HL-60 (cell line): ENCODE measurements around the gene DHRSX.

ENCODE experiments used
- DNase-seq, 2 experiments: peaks; one replicate each; pipeline ENCODE4 v3.0.0-alpha.2; 2010 to 2020; ENCODE audit warnings: low read depth in 1 of 2, low spot score in 1 of 2
- H3K27ac ChIP-seq: fragments of 250-450 bp; sonication (Bioruptor Pico); replicated peaks from 2 replicates; pipeline ENCODE4 v1.5.1; 2020; ENCODE audit warnings: mild to moderate bottlenecking, moderate library complexity
- H3K27me3 ChIP-seq: fragments of 250-450 bp; sonication (Bioruptor Pico); 2 replicates; pipeline ENCODE4 v1.5.1; 2021; ENCODE audit warnings: mild to moderate bottlenecking, moderate library complexity; ENCODE audit not compliant: insufficient read depth, poor library complexity, severe bottlenecking
- H3K4me3 ChIP-seq: replicated peaks from 2 replicates; pipeline ENCODE4 v1.5.1; 2011; ENCODE audit warnings: mild to moderate bottlenecking, control low read depth, low read length; ENCODE audit not compliant: insufficient read depth
- GABPA ChIP-seq: IDR thresholded peaks from 2 replicates; pipeline ENCODE4 v1.6.1; 2012; ENCODE audit warnings: low read depth
- POLR2AphosphoS5 ChIP-seq: IDR thresholded peaks from 2 replicates; pipeline ENCODE4 v1.6.1; 2012; ENCODE audit warnings: low read depth
- SPI1 ChIP-seq: IDR thresholded peaks from 2 replicates; pipeline ENCODE4 v1.6.1; 2012; ENCODE audit warnings: low read depth, mild to moderate bottlenecking, borderline replicate concordance
- TF ChIP-seq, protein P1 (sequence below): IDR thresholded peaks from 2 replicates; pipeline ENCODE4 v1.6.1; 2012; ENCODE audit warnings: low read depth; ENCODE audit not compliant: insufficient replicate concordance
- TF ChIP-seq, protein P2 (sequence below): IDR thresholded peaks from one replicate; pipeline ENCODE4 v1.5.1; 2011; ENCODE audit warnings: low read length, control low read depth, inconsistent platforms; ENCODE audit not compliant: insufficient read depth

The DHRSX gene

DNA sequence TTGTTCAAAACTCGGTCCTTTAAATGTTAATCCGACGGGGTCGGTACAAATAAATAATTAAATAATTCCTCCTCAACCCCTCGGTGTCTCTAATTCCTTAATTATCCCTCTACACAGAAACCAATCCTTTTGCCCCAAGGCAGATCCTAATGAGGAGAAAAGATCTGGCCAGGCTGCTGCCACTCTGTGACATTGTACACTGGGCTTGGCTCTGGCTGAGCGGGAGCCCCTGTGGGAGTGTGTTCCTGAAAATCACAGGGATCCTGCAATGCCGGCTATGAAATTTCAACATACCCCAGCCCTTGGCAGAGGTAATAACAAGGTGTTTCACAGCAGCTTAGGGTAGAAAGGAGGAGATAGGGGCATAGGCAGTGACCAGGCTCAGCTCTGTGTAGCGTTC lies 96.0 kb downstream of the DHRSX start:
- H3K4me3 ChIP-seq = no peak overlapping the region
- H3K27ac ChIP-seq = no peak overlapping the region
- H3K27me3 ChIP-seq = no peaks in the 10 kb centered on the region
- TF ChIP-seq POLR2AphosphoS5 = no peak
- TF ChIP-seq, protein P1, sequence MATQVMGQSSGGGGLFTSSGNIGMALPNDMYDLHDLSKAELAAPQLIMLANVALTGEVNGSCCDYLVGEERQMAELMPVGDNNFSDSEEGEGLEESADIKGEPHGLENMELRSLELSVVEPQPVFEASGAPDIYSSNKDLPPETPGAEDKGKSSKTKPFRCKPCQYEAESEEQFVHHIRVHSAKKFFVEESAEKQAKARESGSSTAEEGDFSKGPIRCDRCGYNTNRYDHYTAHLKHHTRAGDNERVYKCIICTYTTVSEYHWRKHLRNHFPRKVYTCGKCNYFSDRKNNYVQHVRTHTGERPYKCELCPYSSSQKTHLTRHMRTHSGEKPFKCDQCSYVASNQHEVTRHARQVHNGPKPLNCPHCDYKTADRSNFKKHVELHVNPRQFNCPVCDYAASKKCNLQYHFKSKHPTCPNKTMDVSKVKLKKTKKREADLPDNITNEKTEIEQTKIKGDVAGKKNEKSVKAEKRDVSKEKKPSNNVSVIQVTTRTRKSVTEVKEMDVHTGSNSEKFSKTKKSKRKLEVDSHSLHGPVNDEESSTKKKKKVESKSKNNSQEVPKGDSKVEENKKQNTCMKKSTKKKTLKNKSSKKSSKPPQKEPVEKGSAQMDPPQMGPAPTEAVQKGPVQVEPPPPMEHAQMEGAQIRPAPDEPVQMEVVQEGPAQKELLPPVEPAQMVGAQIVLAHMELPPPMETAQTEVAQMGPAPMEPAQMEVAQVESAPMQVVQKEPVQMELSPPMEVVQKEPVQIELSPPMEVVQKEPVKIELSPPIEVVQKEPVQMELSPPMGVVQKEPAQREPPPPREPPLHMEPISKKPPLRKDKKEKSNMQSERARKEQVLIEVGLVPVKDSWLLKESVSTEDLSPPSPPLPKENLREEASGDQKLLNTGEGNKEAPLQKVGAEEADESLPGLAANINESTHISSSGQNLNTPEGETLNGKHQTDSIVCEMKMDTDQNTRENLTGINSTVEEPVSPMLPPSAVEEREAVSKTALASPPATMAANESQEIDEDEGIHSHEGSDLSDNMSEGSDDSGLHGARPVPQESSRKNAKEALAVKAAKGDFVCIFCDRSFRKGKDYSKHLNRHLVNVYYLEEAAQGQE = no peak
- TF ChIP-seq SPI1 = no peak
- TF ChIP-seq GABPA = no peak
- TF ChIP-seq, protein P2, sequence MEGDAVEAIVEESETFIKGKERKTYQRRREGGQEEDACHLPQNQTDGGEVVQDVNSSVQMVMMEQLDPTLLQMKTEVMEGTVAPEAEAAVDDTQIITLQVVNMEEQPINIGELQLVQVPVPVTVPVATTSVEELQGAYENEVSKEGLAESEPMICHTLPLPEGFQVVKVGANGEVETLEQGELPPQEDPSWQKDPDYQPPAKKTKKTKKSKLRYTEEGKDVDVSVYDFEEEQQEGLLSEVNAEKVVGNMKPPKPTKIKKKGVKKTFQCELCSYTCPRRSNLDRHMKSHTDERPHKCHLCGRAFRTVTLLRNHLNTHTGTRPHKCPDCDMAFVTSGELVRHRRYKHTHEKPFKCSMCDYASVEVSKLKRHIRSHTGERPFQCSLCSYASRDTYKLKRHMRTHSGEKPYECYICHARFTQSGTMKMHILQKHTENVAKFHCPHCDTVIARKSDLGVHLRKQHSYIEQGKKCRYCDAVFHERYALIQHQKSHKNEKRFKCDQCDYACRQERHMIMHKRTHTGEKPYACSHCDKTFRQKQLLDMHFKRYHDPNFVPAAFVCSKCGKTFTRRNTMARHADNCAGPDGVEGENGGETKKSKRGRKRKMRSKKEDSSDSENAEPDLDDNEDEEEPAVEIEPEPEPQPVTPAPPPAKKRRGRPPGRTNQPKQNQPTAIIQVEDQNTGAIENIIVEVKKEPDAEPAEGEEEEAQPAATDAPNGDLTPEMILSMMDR = no peak
- DNase-seq = no peak

DNA sequence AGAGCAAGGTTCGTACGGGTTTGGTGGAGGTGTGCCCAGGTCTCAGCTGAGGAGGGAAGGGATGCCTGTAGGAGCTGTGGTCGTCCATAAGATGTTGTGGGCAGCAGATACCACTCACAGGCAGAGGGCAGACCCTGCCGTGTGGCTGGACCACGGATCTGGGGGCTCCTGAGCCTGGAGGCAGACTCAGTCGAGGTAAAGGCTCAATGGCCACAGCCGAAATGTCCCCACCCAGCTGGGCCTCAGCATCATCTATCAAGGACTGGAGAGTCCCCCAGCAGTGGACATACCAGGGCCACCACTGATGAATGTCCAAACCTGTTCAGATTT lies 98.5 kb downstream of the DHRSX start:
- Histone ChIP-seq H3K27me3 (no peaks in the 10 kb centered on the region), H3K27ac (no peak overlapping the region), H3K4me3 (no peak overlapping the region)
- DNase-seq = no peak
- TF ChIP-seq, protein P1 = no peak
- TF ChIP-seq GABPA (no peak), POLR2AphosphoS5 (no peak), SPI1 (no peak)

DNA sequence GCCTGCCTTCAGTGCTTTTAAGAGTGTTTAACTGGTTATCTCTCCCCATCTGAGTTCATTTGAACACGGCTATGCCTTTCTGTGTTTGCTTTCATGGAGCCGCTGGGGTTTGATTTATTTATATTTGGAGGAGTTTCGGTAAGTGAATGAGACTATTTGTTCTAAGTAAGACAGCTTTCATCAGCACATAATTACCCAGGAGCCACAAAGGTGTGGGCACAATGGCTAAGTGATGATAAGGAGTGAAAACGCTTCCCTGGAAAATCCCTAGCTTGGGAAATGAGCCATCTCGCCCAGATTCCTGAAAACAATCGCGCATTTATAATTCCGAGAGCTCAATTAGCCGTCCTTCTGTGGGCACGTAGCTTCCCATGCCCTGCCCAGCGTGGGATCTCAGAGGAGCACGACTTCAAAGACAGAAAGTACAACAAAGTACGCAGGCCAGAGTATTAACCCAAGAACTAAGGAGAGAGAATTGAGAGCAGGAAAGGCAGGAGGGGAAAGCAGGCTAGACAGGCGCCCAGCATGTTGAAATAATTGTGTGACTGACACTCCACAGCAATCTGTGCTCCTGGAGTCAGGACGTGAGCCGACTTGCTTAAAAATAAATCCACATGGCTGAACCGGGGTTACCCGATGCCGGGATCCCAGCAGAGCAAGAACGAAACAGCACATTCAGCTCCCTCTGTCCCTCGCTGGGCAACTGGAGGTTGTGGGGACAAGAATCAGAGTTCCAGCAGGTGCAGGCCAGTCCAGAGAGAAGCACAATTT lies 99.0 kb downstream of the DHRSX start:
- H3K27me3 ChIP-seq = no peaks in the 10 kb centered on the region
- no peak for DNase-seq
- TF ChIP-seq SPI1 (no peak), GABPA (no peak), POLR2AphosphoS5 (no peak)
- TF ChIP-seq, protein P1 = no peak
- TF ChIP-seq, protein P2 = no peak
- H3K4me3 ChIP-seq = no peak overlapping the region
- no peak overlapping the region for H3K27ac ChIP-seq
